A549 treated with Mapracorat at 1 μM for 4 hours (cell line): Measurements from ENCODE around the gene FPGT. TPM values are rescaled to one million over a fixed set of nuclear protein-coding genes. Genes with fewer than 3 reads are reported as not detected.

ENCODE experiments used
- total RNA-seq: library from RNA; stranded (reverse); fragments of 200-300 nt; extraction: Qiagen RNA extraction; gene quantifications from 5 replicates; pipeline ENCODE4 v1.2.3, GENCODE V29; 2022

FPGT gene
- 6.0 to 7.9 TPM (median 6.9 TPM) in 5 replicates for total RNA-seq

GRCh38 chr1:74197657-74198552, at the start of gene FPGT, which contains the start of gene LRRIQ3:
Gene FPGT (plus strand): TSS chr1:74198242. CDS start chr1:74198279, 37 bp downstream.
Gene LRRIQ3 (minus strand): TSS chr1:74198176. CDS start chr1:74183684, 14,492 bp downstream.

DNA sequence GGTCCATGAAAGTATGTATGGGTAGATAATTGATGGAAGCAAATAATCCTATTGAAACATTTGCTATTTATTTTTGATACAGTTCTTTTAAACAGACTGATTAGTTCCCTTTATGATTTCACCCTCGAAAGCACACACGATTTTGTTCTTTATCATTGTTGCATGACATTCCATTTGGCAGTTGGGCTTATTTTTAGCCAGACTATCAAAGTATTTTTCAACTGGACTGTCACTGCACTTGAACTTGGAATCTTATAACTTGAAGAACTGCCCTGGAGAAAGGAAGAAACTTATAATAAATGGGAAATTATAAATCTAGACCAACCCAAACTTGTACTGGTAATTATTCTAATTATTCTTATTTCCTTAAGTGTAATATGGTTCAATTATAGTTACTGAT, 37.1 kb downstream of the FPGT start, which contains the start of gene TNNI3K:
TNNI3K (plus strand) TSS at position 235 of the 400 bp plus-strand sequence; CDS start at position 300, 65 bp downstream.

Other genes with a start within 250 kb of the FPGT start
- 0.53 to 1.1 TPM (median 0.62 TPM) in 5 replicates for gene LRRIQ3, start 66 bp upstream of the FPGT start, total RNA-seq
- 0.22 TPM in 1 of 5 replicates, not detected in the others for gene TNNI3K, start 37.1 kb downstream of the FPGT start, total RNA-seq